Calu3 (cell line): Measurements from ENCODE around the gene MYOM1. TPM values are rescaled to one million over a fixed set of nuclear protein-coding genes. Genes with fewer than 3 reads are reported as not detected.

ENCODE experiments used
- BruUV-seq: library from RNA; stranded (reverse); fragments of 400-500 nt; replicated peaks from 2 replicates; lab custom pipeline; 2021; lab: Mats Ljungman, UMichigan
- CTCF ChIA-PET: fragments of 300-600 bp; sonication (Branson Sonifier 250); formaldehyde crosslinking; loops from one replicate; lab custom pipeline; 2022; ENCODE audit warnings: antibody characterized with exemption; lab: Charles Lee
- DNase-seq: peaks from one replicate; pipeline ENCODE4 v3.0.0; 2022
- H3K27ac Mint-ChIP-seq: one replicate; pipeline ENCODE4 v1.8.0; 2022; ENCODE audit warnings: mixed read lengths; ENCODE audit not compliant: unreplicated experiment
- H3K27me3 Mint-ChIP-seq: one replicate; pipeline ENCODE4 v1.8.0; 2022; ENCODE audit warnings: mixed read lengths; ENCODE audit not compliant: unreplicated experiment
- H3K36me3 Mint-ChIP-seq: one replicate; pipeline ENCODE4 v1.8.0; 2022; ENCODE audit warnings: mild to moderate bottlenecking, moderate library complexity, mixed read lengths; ENCODE audit not compliant: insufficient read depth, unreplicated experiment
- H3K4me1 Mint-ChIP-seq: one replicate; pipeline ENCODE4 v1.8.0; 2022; ENCODE audit warnings: mild to moderate bottlenecking, low read depth, mixed read lengths; ENCODE audit not compliant: unreplicated experiment
- H3K4me3 Mint-ChIP-seq: one replicate; pipeline ENCODE4 v1.8.0; 2022; ENCODE audit warnings: mild to moderate bottlenecking, low read depth, moderate library complexity, mixed read lengths; ENCODE audit not compliant: unreplicated experiment
- H3K9me3 Mint-ChIP-seq: one replicate; pipeline ENCODE4 v1.8.0; 2022; ENCODE audit warnings: low read depth, mixed read lengths; ENCODE audit not compliant: unreplicated experiment
- intact Hi-C: fragments of 100-400 bp; cut with micrococcal nuclease; formaldehyde crosslinking; loops from one replicate; pipeline ENCODE4 v1.10.0; 2022; ENCODE audit not compliant: unreplicated experiment
- total RNA-seq: library from RNA; stranded (reverse); gene quantifications from 2 replicates; pipeline ENCODE4 v1.2.3, GENCODE V29; 2022
- TF ChIP-seq, protein P1 (sequence below): fragments of 200-600 bp; IDR thresholded peaks from one replicate; pipeline ENCODE4 v1.8.0; 2022; ENCODE audit warnings: antibody characterized with exemption; ENCODE audit not compliant: unreplicated experiment

Gene MYOM1
- total RNA-seq, 1 experiment from 2014 or later: 16.5 TPM

DNA sequence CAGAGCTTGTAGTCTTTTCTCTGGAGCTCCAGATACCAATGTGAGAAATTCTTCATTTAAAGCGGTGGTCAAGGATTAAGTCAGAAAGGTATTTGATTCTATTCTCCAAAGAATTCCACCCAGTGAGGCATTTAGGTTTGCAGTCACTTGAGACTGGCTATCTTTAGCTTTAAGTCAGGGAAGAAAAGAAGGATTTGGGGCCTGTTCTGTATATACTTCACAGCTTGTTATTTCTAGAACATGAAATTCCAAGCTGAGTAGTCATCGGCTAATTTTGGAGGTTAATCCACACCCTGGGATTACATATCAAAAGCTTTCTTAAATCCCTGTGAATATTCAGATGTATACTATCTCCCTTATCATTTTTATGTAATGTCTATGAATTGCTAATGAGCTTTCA, 39.4 kb downstream of the MYOM1 start:
- TF ChIP-seq, protein P1, sequence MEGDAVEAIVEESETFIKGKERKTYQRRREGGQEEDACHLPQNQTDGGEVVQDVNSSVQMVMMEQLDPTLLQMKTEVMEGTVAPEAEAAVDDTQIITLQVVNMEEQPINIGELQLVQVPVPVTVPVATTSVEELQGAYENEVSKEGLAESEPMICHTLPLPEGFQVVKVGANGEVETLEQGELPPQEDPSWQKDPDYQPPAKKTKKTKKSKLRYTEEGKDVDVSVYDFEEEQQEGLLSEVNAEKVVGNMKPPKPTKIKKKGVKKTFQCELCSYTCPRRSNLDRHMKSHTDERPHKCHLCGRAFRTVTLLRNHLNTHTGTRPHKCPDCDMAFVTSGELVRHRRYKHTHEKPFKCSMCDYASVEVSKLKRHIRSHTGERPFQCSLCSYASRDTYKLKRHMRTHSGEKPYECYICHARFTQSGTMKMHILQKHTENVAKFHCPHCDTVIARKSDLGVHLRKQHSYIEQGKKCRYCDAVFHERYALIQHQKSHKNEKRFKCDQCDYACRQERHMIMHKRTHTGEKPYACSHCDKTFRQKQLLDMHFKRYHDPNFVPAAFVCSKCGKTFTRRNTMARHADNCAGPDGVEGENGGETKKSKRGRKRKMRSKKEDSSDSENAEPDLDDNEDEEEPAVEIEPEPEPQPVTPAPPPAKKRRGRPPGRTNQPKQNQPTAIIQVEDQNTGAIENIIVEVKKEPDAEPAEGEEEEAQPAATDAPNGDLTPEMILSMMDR: no peak
- no peak overlapping the region for H3K4me3 Mint-ChIP-seq
- CTCF ChIA-PET: interaction anchor here (0.7 to 1.0 kb wide), 3 partner anchors 10 to 66 kb away, joined by 3 to 6 read pairs (median 4); no protein-coding TSS in a partner anchor
- no peaks in the 10 kb centered on the region for H3K4me1 Mint-ChIP-seq
- H3K9me3 Mint-ChIP-seq: no peaks in the 10 kb centered on the region
- no peaks in the 10 kb centered on the region for H3K27me3 Mint-ChIP-seq
- no peak for DNase-seq
- H3K27ac Mint-ChIP-seq: no peak overlapping the region
- intact Hi-C loops: no loop called here
- BruUV-seq: no TSS peak
- no peaks in the 10 kb centered on the region for H3K36me3 Mint-ChIP-seq

DNA sequence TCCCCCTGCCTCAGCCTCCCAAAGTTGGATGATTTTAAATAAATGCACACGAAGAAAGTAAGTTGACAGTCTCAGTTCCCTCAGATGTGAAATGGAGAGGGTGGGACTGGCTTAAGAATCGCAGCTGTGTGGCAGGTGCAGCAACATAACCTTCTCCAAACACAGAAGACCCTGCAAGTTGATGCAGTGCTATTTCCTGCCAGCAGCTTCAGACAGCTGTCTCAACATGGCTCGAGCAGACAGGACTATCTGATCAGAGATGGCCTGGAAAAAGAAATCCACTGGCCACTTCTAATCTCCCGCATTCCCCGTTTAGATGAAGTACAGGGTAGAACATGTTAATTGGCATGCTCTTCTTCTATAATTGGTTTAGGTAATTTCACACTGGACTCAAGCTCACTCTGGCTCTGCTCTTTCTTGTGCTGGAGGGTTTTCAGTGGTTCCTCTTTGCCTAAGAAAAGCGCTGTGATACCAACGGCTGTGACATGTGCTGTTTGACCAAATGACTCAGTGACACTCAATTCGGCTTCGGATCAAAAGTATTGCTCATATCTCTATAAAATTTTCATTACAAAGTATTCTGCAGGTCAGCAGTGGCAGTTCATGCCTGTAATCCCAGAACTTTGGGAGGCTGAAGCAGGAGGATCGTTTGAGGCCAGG, 40.2 kb downstream of the MYOM1 start:
- TF ChIP-seq, protein P1: no peak
- H3K9me3 Mint-ChIP-seq: no peaks in the 10 kb centered on the region
- no peak overlapping the region for H3K4me3 Mint-ChIP-seq
- intact Hi-C loops: no loop called here
- H3K4me1 Mint-ChIP-seq: no peaks in the 10 kb centered on the region
- H3K27me3 Mint-ChIP-seq: no peaks in the 10 kb centered on the region
- DNase-seq: no peak
- BruUV-seq: no TSS peak
- no peaks in the 10 kb centered on the region for H3K36me3 Mint-ChIP-seq
- CTCF ChIA-PET: interaction anchor here (0.6 to 1.0 kb wide), 3 partner anchors 55 to 66 kb away, joined by 3 to 6 read pairs (median 4); no protein-coding TSS in a partner anchor
- H3K27ac Mint-ChIP-seq: no peak overlapping the region

DNA sequence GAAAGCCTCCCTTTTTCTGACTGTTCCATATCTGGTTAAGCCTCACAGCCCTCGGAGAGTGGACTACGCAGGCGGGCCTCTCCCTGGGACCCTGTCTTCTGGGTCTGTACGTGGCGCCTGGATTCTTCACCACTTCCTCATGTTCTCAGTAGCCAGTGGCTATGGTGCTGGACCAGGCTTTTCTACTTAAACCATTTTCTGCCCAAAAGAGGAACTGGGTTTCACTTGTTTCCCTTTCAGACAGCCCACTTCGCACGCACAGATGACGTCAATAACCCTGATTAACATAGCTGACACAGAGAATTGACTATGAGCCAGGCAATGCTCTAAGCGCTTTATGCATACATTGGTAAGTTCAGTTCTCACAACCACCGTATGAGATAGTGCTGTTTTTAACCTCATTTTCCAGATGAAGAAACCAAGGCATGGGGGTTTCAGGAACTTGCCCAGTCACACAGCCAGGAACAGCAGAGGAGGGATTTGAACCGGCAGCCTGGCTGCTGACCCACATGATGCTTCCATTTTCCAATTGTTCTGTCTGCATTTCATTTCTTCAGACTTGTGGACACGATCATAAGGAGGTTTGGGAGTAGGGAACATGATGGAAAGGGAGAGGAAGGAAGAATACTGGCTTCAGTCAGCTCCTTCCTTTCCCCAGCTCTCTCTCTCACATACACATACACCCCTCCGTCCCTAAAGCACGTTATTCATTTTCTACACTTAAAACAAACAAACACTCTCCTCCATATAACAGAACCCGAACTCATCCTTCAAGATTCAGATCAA, 41.7 kb downstream of the MYOM1 start:
- intact Hi-C loops: no loop called here
- no peak for DNase-seq
- no peaks in the 10 kb centered on the region for H3K27me3 Mint-ChIP-seq
- H3K27ac Mint-ChIP-seq: no peak overlapping the region
- H3K4me1 Mint-ChIP-seq: no peaks in the 10 kb centered on the region
- TF ChIP-seq, protein P1: no peak
- no TSS peak for BruUV-seq
- no peaks in the 10 kb centered on the region for H3K9me3 Mint-ChIP-seq
- CTCF ChIA-PET: no interaction called here
- no peak overlapping the region for H3K4me3 Mint-ChIP-seq
- no peaks in the 10 kb centered on the region for H3K36me3 Mint-ChIP-seq

DNA sequence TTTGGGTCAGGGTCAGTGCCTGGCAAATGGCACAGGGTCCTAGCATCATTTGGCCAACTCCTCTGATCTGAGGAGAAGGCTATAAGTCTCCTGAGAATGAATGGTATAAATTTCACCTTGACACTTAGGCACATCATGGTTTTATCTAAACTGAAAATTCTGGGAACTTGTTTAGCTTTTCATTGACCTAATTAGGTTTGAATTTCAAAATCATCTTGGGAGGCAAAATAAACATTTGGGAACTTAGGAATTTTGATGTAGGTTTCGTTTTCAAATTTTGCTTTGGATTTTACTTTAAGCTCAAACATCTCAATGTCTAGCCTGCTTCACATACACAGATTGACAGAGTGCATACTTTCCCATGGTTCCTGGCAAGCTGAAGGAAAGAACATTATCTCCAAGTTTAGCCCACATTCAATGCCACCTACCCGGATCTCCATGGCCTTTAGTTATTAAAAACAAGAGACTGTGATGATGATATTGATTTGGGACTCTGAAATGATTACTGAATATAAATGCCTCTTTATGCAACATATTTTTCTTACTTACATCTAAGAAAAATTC, 44.5 kb downstream of the MYOM1 start:
- Mint-ChIP-seq H3K9me3 (no peaks in the 10 kb centered on the region), H3K36me3 (no peaks in the 10 kb centered on the region), H3K4me1 (peaks cover 14% of the 10 kb centered on the region), H3K4me3 (no peak overlapping the region), H3K27ac (no peak overlapping the region), H3K27me3 (no peaks in the 10 kb centered on the region)
- CTCF ChIA-PET: no interaction called here
- intact Hi-C loops: no loop called here
- DNase-seq: no peak
- no TSS peak for BruUV-seq
- TF ChIP-seq, protein P1: no peak
